Activated CD8-positive, alpha-beta T cell treated with anti-CD3 and anti-CD28 coated beads, Interleukin-2, amount 10 ng/mL, durations not matched to agents 7 days and 5 days (primary cell): ENCODE results near the gene NUDT19. TPM values are rescaled to one million over a fixed set of nuclear protein-coding genes. Genes with fewer than 3 reads are reported as not detected.
"Not testable (repeated sequence)": the region's sequence is repeated elsewhere in the genome, so short reads cannot be mapped to it uniquely, and the experiment has no call there.

ENCODE experiments used
- ATAC-seq: fragments of 150-1000 bp; cut with Tn5 transposase; one replicate; pipeline ENCODE4 v1.10.0; 2021; ENCODE audit warnings: moderate library complexity
- CTCF ChIA-PET: fragments of 350-600 bp; sonication (Branson Sonifier 250); formaldehyde crosslinking; loops from one replicate; lab custom pipeline; 2021; ENCODE audit warnings: antibody characterized with exemption; lab: Charles Lee
- POLR2A ChIA-PET: fragments of 350-600 bp; sonication (Branson Sonifier 250); formaldehyde crosslinking; loops from one replicate; lab custom pipeline; 2021; ENCODE audit warnings: antibody characterized with exemption; lab: Charles Lee
- DNase-seq: peaks from one replicate; pipeline ENCODE4 v3.0.0-alpha.2; 2020
- H3K27ac Mint-ChIP-seq: one replicate; pipeline ENCODE4 v1.8.0; 2021; ENCODE audit warnings: mild to moderate bottlenecking, mixed read lengths
- H3K27me3 Mint-ChIP-seq: one replicate; pipeline ENCODE4 v1.8.0; 2021; ENCODE audit warnings: low read depth, mixed read lengths
- H3K36me3 Mint-ChIP-seq: one replicate; pipeline ENCODE4 v1.8.0; 2021; ENCODE audit warnings: low read depth, mixed read lengths
- H3K4me1 Mint-ChIP-seq: one replicate; pipeline ENCODE4 v1.8.0; 2021; ENCODE audit warnings: low read depth, mixed read lengths
- H3K4me3 Mint-ChIP-seq: one replicate; pipeline ENCODE4 v1.8.0; 2021; ENCODE audit warnings: mild to moderate bottlenecking, mixed read lengths
- H3K9me3 Mint-ChIP-seq: one replicate; pipeline ENCODE4 v1.8.0; 2022; ENCODE audit warnings: mixed read lengths; ENCODE audit not compliant: insufficient read depth
- total RNA-seq, 2 experiments: library from RNA; stranded (reverse); gene quantifications; one replicate each; pipeline ENCODE4 v1.2.3, GENCODE V29; 2021

NUDT19 gene
- total RNA-seq, 2 experiments from 2014 or later: 12.9 to 14.3 TPM

- CTCF ChIA-PET, POLR2A ChIA-PET, ATAC-seq, H3K27me3 Mint-ChIP-seq, H3K9me3 Mint-ChIP-seq, DNase-seq, H3K27ac Mint-ChIP-seq, H3K4me1 Mint-ChIP-seq, H3K4me3 Mint-ChIP-seq: not testable (repeated sequence)
- peaks cover 32% of the 10 kb centered on the region for H3K36me3 Mint-ChIP-seq
These were observed 24.6 kb downstream of the NUDT19 start for GRCh38 chr19:32716203-32716602.

DNA sequence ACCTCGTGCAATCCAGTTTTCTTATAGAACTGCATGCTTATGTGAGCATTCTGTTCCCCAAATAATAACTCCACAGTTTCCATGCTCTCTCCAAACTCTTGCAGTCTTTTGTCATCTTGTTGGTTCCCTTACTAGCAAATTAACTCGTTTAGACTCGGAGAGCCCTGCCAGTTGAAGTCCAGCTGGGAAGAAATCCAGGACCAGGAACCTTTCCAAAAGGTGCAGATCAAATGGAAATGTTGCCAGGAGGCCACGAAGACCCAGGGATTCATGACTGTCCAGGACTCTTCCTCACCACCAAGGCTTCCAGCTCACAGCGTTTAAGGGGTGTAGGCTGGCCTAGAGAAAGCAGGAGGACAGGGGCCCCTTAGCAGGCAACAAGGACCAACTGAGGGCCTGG is 25.9 kb downstream of the NUDT19 start:
- no peak for ATAC-seq
- Mint-ChIP-seq H3K27me3 (no peaks in the 10 kb centered on the region), H3K4me3 (no peak overlapping the region), H3K36me3 (peaks cover 31% of the 10 kb centered on the region), H3K9me3 (no peaks in the 10 kb centered on the region), H3K27ac (no peak overlapping the region), H3K4me1 (no peaks in the 10 kb centered on the region)
- no peak for DNase-seq
- CTCF ChIA-PET: interaction anchor here (1.1 kb wide), 1 partner anchor 21 kb away, joined by 4 read pairs; no protein-coding TSS in a partner anchor
- POLR2A ChIA-PET: interaction anchor here (0.6 kb wide), 1 partner anchor 88 kb away, joined by 3 read pairs; no protein-coding TSS in a partner anchor

DNA sequence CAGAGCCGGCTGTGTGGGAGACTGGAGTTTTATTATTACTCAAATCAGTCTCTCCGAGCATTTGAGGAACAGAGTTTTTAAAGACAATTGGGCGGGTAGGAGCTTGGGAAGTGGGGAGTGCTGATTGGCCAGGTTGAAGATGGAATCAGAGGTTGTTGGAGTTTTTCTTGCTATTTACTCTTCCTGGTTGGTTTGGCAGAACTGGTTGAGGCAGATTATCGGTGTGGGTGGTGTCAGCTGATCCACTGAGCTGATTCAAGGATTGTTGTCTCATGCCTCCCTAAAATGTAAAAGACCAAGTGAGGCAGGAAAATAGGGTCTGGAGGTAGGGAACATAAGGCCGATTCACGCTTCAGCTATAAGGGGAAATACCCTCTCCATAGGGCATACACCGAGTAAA is 26.7 kb downstream of the NUDT19 start:
- no peak overlapping the region for H3K4me3 Mint-ChIP-seq
- H3K36me3 Mint-ChIP-seq: peaks cover 26% of the 10 kb centered on the region
- no peaks in the 10 kb centered on the region for H3K4me1 Mint-ChIP-seq
- ChIA-PET POLR2A (no interaction called here), CTCF (interaction anchor here (1.1 kb wide), 1 partner anchor 20 kb away, joined by 4 read pairs; no protein-coding TSS in a partner anchor)
- ATAC-seq (no peak), DNase-seq (no peak)
- H3K27me3 Mint-ChIP-seq: no peaks in the 10 kb centered on the region
- no peaks in the 10 kb centered on the region for H3K9me3 Mint-ChIP-seq
- H3K27ac Mint-ChIP-seq: peak overlapping the region; percentile 54

GRCh38 chr19:32719611-32720059 is 28.0 kb downstream of the NUDT19 start, which contains the start of gene TDRD12:
Gene TDRD12 (plus strand): TSS chr19:32719767. CDS start chr19:32720073, 306 bp downstream.
- H3K27me3 Mint-ChIP-seq: no peaks in the 10 kb centered on the region
- ChIA-PET POLR2A (no interaction called here), CTCF (no interaction called here)
- peaks cover 18% of the 10 kb centered on the region for H3K36me3 Mint-ChIP-seq
- ATAC-seq: no peak
- no peak for DNase-seq
- no peaks in the 10 kb centered on the region for H3K9me3 Mint-ChIP-seq
- no peaks in the 10 kb centered on the region for H3K4me1 Mint-ChIP-seq
- no peak within 1 kb of the TSS for H3K27ac Mint-ChIP-seq
- H3K4me3 Mint-ChIP-seq: no peak within 1 kb of the TSS

GRCh38 chr19:32720216-32720935 is 28.8 kb downstream of the NUDT19 start:
- H3K4me3 Mint-ChIP-seq: no peak overlapping the region
- peaks cover 12% of the 10 kb centered on the region for H3K36me3 Mint-ChIP-seq
- no peaks in the 10 kb centered on the region for H3K4me1 Mint-ChIP-seq
- ATAC-seq: no peak
- POLR2A ChIA-PET: no interaction called here
- CTCF ChIA-PET: no interaction called here
- no peaks in the 10 kb centered on the region for H3K27me3 Mint-ChIP-seq
- no peak for DNase-seq
- no peak overlapping the region for H3K27ac Mint-ChIP-seq
- no peaks in the 10 kb centered on the region for H3K9me3 Mint-ChIP-seq

- CTCF ChIA-PET: no interaction called here
- Mint-ChIP-seq H3K4me3 (no peak overlapping the region), H3K9me3 (no peaks in the 10 kb centered on the region), H3K36me3 (peaks cover 11% of the 10 kb centered on the region), H3K27me3 (no peaks in the 10 kb centered on the region), H3K27ac (no peak overlapping the region), H3K4me1 (no peaks in the 10 kb centered on the region)
- DNase-seq: no peak
- no peak for ATAC-seq
- POLR2A ChIA-PET: no interaction called here
These were observed 29.3 kb downstream of the NUDT19 start for GRCh38 chr19:32720936-32721250.

DNA sequence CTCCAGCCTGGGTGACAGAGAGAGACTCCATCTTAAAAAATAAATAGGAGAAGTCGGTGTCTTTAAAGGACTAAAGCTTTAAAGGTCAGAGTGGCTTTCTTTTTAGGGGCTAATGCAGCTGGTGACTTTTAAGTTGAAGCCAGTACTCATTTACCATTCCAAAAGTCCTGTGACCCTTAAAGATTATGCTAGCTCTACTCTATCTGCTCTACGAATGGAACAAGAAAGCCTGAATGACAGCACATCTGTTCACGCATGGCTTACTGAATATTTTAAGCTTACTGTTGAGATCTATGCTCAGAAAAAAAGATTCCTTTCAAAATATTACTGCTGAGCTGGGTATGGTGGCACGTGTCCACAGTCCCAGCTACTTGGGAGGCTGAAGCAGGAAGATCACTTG is 44.3 kb downstream of the NUDT19 start:
- no peaks in the 10 kb centered on the region for H3K4me1 Mint-ChIP-seq
- H3K36me3 Mint-ChIP-seq: no peaks in the 10 kb centered on the region
- H3K4me3 Mint-ChIP-seq: no peak overlapping the region
- DNase-seq: no peak
- H3K27me3 Mint-ChIP-seq: peaks cover 5% of the 10 kb centered on the region
- ATAC-seq: no peak
- no peak overlapping the region for H3K27ac Mint-ChIP-seq
- POLR2A ChIA-PET: no interaction called here
- CTCF ChIA-PET: interaction anchor here (1.4 kb wide), 1 partner anchor 136 kb away, joined by 3 read pairs; no protein-coding TSS in a partner anchor
- no peaks in the 10 kb centered on the region for H3K9me3 Mint-ChIP-seq

GRCh38 chr19:32743021-32743420 is 51.4 kb downstream of the NUDT19 start:
- ATAC-seq (no peak), DNase-seq (no peak)
- no peak overlapping the region for H3K4me3 Mint-ChIP-seq
- H3K36me3 Mint-ChIP-seq: no peaks in the 10 kb centered on the region
- no peak overlapping the region for H3K27ac Mint-ChIP-seq
- POLR2A ChIA-PET: no interaction called here
- peaks cover 5% of the 10 kb centered on the region for H3K27me3 Mint-ChIP-seq
- no peaks in the 10 kb centered on the region for H3K9me3 Mint-ChIP-seq
- H3K4me1 Mint-ChIP-seq: no peaks in the 10 kb centered on the region
- CTCF ChIA-PET: no interaction called here

- H3K4me3 Mint-ChIP-seq: no peak overlapping the region
- no peaks in the 10 kb centered on the region for H3K36me3 Mint-ChIP-seq
- CTCF ChIA-PET: no interaction called here
- POLR2A ChIA-PET: no interaction called here
- H3K9me3 Mint-ChIP-seq: no peaks in the 10 kb centered on the region
- DNase-seq: no peak
- no peaks in the 10 kb centered on the region for H3K4me1 Mint-ChIP-seq
- no peak for ATAC-seq
- no peak overlapping the region for H3K27ac Mint-ChIP-seq
- peaks cover 5% of the 10 kb centered on the region for H3K27me3 Mint-ChIP-seq
These were observed 51.8 kb downstream of the NUDT19 start for GRCh38 chr19:32743447-32743846.

- Mint-ChIP-seq H3K4me1 (no peaks in the 10 kb centered on the region), H3K27me3 (peaks cover 6% of the 10 kb centered on the region), H3K27ac (no peak overlapping the region), H3K4me3 (no peak overlapping the region), H3K36me3 (no peaks in the 10 kb centered on the region), H3K9me3 (no peaks in the 10 kb centered on the region)
- ChIA-PET CTCF (no interaction called here), POLR2A (no interaction called here)
- ATAC-seq (no peak), DNase-seq (no peak)
These were observed 53.1 kb downstream of the NUDT19 start for GRCh38 chr19:32744555-32745325.

GRCh38 chr19:32745594-32746251 is 54.1 kb downstream of the NUDT19 start:
- DNase-seq, H3K36me3 Mint-ChIP-seq, POLR2A ChIA-PET, CTCF ChIA-PET, H3K4me3 Mint-ChIP-seq, H3K9me3 Mint-ChIP-seq, H3K4me1 Mint-ChIP-seq, ATAC-seq, H3K27ac Mint-ChIP-seq, H3K27me3 Mint-ChIP-seq: not testable (repeated sequence)
